ENCODE results near the gene TRIM54. TPM values are rescaled to one million over a fixed set of nuclear protein-coding genes. Genes with fewer than 3 reads are reported as not detected.

The TRIM54 gene
- total RNA-seq, 1 experiment from 2014 or later = 3.3 TPM

- DNase-seq (ENCODE audit: low spot score) (no peak), ATAC-seq (no peak)
- H3K27ac Mint-ChIP-seq = no peak overlapping the region
- no peak overlapping the region for H3K4me3 Mint-ChIP-seq
- peaks cover 8% of the 10 kb centered on the region for H3K4me1 Mint-ChIP-seq
- TF ChIP-seq RORB (CRISPR knock-in tag; IDR thresholded peaks at IDR 0.05) (no peak), GRHL2 (CRISPR knock-in tag; IDR thresholded peaks at IDR 0.05; ENCODE audit: insufficient replicate concordance, severe bottlenecking) (no peak), CDX4 (CRISPR knock-in tag; IDR thresholded peaks at IDR 0.05; ENCODE audit: borderline replicate concordance) (no peak), ZNF232 (CRISPR knock-in tag; IDR thresholded peaks at IDR 0.05) (no peak), EMX1 (CRISPR knock-in tag; IDR thresholded peaks at IDR 0.05) (no peak), GABPB1 (CRISPR knock-in tag; IDR thresholded peaks at IDR 0.05) (no peak), SOX15 (CRISPR knock-in tag; IDR thresholded peaks at IDR 0.05) (no peak), JUN (CRISPR knock-in tag; IDR thresholded peaks at IDR 0.05) (no peak), TEAD1 (CRISPR knock-in tag; IDR thresholded peaks at IDR 0.05) (no peak), ZNF416 (CRISPR knock-in tag; IDR thresholded peaks at IDR 0.05) (no peak), FOXP4 (CRISPR knock-in tag; IDR thresholded peaks at IDR 0.05) (no peak), IRF2 (CRISPR knock-in tag; IDR thresholded peaks at IDR 0.05; ENCODE audit: borderline replicate concordance, low read depth) (no peak), ATF2 (CRISPR knock-in tag; IDR thresholded peaks at IDR 0.05; ENCODE audit: borderline replicate concordance, low read depth) (no peak), HMGA2 (CRISPR knock-in tag; IDR thresholded peaks at IDR 0.05) (no peak), E2F1 (CRISPR knock-in tag; IDR thresholded peaks at IDR 0.05) (no peak)
- TF ChIP-seq, protein P1, sequence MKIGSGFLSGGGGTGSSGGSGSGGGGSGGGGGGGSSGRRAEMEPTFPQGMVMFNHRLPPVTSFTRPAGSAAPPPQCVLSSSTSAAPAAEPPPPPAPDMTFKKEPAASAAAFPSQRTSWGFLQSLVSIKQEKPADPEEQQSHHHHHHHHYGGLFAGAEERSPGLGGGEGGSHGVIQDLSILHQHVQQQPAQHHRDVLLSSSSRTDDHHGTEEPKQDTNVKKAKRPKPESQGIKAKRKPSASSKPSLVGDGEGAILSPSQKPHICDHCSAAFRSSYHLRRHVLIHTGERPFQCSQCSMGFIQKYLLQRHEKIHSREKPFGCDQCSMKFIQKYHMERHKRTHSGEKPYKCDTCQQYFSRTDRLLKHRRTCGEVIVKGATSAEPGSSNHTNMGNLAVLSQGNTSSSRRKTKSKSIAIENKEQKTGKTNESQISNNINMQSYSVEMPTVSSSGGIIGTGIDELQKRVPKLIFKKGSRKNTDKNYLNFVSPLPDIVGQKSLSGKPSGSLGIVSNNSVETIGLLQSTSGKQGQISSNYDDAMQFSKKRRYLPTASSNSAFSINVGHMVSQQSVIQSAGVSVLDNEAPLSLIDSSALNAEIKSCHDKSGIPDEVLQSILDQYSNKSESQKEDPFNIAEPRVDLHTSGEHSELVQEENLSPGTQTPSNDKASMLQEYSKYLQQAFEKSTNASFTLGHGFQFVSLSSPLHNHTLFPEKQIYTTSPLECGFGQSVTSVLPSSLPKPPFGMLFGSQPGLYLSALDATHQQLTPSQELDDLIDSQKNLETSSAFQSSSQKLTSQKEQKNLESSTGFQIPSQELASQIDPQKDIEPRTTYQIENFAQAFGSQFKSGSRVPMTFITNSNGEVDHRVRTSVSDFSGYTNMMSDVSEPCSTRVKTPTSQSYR (CRISPR knock-in tag; IDR thresholded peaks at IDR 0.05) = no peak
- TF ChIP-seq, protein P2, sequence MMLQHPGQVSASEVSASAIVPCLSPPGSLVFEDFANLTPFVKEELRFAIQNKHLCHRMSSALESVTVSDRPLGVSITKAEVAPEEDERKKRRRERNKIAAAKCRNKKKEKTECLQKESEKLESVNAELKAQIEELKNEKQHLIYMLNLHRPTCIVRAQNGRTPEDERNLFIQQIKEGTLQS (CRISPR knock-in tag; conservative IDR thresholded peaks at IDR 0.05) = no peak
- TF ChIP-seq, protein P3, sequence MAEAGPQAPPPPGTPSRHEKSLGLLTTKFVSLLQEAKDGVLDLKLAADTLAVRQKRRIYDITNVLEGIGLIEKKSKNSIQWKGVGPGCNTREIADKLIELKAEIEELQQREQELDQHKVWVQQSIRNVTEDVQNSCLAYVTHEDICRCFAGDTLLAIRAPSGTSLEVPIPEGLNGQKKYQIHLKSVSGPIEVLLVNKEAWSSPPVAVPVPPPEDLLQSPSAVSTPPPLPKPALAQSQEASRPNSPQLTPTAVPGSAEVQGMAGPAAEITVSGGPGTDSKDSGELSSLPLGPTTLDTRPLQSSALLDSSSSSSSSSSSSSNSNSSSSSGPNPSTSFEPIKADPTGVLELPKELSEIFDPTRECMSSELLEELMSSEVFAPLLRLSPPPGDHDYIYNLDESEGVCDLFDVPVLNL (CRISPR knock-in tag; IDR thresholded peaks at IDR 0.05; ENCODE audit: borderline replicate concordance, low read depth) = no peak
- no peaks in the 10 kb centered on the region for H3K9me3 Mint-ChIP-seq
- H3K36me3 Mint-ChIP-seq = peaks cover 6% of the 10 kb centered on the region
- peaks cover 24% of the 10 kb centered on the region for H3K27me3 Mint-ChIP-seq (ENCODE audit: low read depth)
- CTCF ChIA-PET = interaction anchor here (0.6 to 1.6 kb wide), 3 partner anchors 9 to 20 kb away, joined by 3 to 8 read pairs (median 3); no protein-coding TSS in a partner anchor
- POLR2A ChIA-PET = interaction anchor here (1.3 kb wide), 1 partner anchor 11 kb away, joined by 3 read pairs; no protein-coding TSS in a partner anchor
These were observed 29.9 kb downstream of the TRIM54 start for GRCh38 chr2:27312152-27312551.
